ENCODE measurements around the gene SLC17A7.
"Not testable (repeated sequence)": the region's sequence is repeated elsewhere in the genome, so short reads cannot be mapped to it uniquely, and the experiment has no call there.

Gene SLC17A7

DNA sequence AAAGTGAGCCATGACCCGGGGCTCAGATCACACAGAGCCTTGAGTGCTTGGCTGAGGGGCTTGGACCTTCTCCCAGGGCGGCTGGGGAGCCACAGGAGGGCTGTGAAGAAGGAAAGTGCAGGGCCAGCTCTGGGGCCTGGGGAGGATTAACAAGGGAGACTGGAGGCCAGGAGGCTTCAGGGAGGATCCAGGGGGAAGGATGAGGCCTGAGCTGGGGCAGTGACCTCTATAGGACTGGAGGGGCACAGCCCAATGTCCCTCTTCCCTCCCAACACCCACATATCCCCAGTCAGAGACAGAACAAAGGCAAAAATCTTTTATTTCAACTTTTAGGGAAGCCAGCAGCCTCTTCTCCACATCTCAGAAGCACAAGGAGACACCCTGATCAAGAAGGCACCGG is 4.7 kb upstream of the SLC17A7 start:
- H3K36me3 ChIP-seq (ENCODE audit: control insufficient read depth, low read length), result peaks cover 42% of the 10 kb centered on the region

GRCh38 chr19:49444100-49444700 is 2.9 kb upstream of the SLC17A7 start:
- peaks cover 28% of the 10 kb centered on the region for H3K27me3 ChIP-seq (ENCODE audit: control insufficient read depth, low read length)
- peaks cover 29% of the 10 kb centered on the region for H3K36me3 ChIP-seq (ENCODE audit: control insufficient read depth, low read length)
- H3K4me1 ChIP-seq (ENCODE audit: control insufficient read depth, low read length), result peaks cover 24% of the 10 kb centered on the region
- not testable (repeated sequence) for H3K9me3 ChIP-seq (ENCODE audit: control insufficient read depth, insufficient read depth, low read length); H3K79me2 ChIP-seq (ENCODE audit: control insufficient read depth, low read length); H3K9me2 ChIP-seq (replicated peaks; ENCODE audit: control insufficient read depth, low read length); H4K20me1 ChIP-seq (ENCODE audit: control insufficient read depth, insufficient read depth, low read depth, low read length); H3F3A ChIP-seq (ENCODE audit: control insufficient read depth, insufficient read depth); H3K27ac ChIP-seq (ENCODE audit: low read depth, low read length)
- H3K4me2 ChIP-seq (ENCODE audit: low read length), result peak overlapping the region; percentile 99
- H3K4me3 ChIP-seq (ENCODE audit: low read length), result peak overlapping the region; percentile 88

More for the DNA sequence above, 4.7 kb upstream of the SLC17A7 start:
- TF ChIP-seq EZH2phosphoT487 (IDR thresholded peaks at IDR 0.05; ENCODE audit: borderline replicate concordance, low read length) (no peak), CTCF (IDR thresholded peaks at IDR 0.05; ENCODE audit: low read depth, low read length, poor library complexity, severe bottlenecking) (no peak)
- H3K9me2 ChIP-seq (replicated peaks; ENCODE audit: control insufficient read depth, low read length), result no peaks in the 10 kb centered on the region
- peaks cover 23% of the 10 kb centered on the region for H3K79me2 ChIP-seq (ENCODE audit: control insufficient read depth, low read length)
- H3K4me2 ChIP-seq (ENCODE audit: low read length), result no peak overlapping the region
- peaks cover 32% of the 10 kb centered on the region for H3K4me1 ChIP-seq (ENCODE audit: control insufficient read depth, low read length)
- no peak overlapping the region for H3K27ac ChIP-seq (ENCODE audit: low read depth, low read length)
- no peaks in the 10 kb centered on the region for H3K9me3 ChIP-seq (ENCODE audit: control insufficient read depth, insufficient read depth, low read length)
- no peaks in the 10 kb centered on the region; the same call in 1 of the 2 replicates for H4K20me1 ChIP-seq (ENCODE audit: control insufficient read depth, insufficient read depth, low read depth, low read length)
- no peak overlapping the region for H3K4me3 ChIP-seq (ENCODE audit: low read length)
- peaks cover 12% of the 10 kb centered on the region for H3F3A ChIP-seq (ENCODE audit: control insufficient read depth, insufficient read depth)
- H3K27me3 ChIP-seq (ENCODE audit: control insufficient read depth, low read length), result peaks cover 11% of the 10 kb centered on the region

DNA sequence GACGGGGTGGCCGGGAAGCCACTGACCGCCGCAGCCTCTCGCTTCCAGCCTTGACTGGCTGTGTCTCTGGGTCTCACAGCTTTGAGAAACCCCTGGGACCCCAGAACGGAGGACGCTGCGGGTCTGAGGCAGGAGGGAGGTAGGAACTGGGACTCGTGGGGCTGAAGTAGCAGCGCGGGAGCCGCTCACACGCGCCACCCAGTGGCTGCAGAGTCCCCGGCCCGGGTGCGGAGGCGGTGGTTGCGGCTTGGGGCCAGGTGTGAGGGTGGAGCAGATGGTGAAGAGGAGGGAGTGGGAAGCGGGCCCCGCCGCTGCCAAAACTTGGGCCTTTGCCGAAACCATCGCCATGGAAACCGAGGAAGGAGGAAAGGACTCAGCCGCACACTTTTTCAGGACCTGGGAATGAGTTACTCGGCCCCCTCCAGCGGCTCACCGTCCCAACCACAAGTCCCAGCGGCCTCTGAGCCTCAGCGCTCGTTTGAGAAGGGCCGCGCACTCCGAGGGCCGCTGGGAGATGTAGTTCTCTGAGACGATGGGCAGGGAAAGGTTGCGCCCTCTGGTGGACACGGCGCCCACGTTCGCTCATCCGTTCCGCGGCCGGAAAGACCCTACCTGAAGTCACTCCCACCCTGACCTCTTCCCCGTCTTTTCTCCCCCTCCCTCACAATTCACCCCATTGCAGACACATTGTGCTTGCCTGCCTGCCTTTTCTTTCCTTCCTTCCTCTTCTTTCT is 2.2 kb upstream of the SLC17A7 start:
- H3K79me2 ChIP-seq (ENCODE audit: control insufficient read depth, low read length), result peaks cover 3% of the 10 kb centered on the region
- H3F3A ChIP-seq (ENCODE audit: control insufficient read depth, insufficient read depth), result peaks cover 9% of the 10 kb centered on the region
- no peaks in the 10 kb centered on the region for H3K9me2 ChIP-seq (replicated peaks; ENCODE audit: control insufficient read depth, low read length)
- H3K36me3 ChIP-seq (ENCODE audit: control insufficient read depth, low read length), result peaks cover 23% of the 10 kb centered on the region
- TF ChIP-seq CTCF (IDR thresholded peaks at IDR 0.05; ENCODE audit: low read depth, low read length, poor library complexity, severe bottlenecking) (peak; percentile 96), EZH2phosphoT487 (IDR thresholded peaks at IDR 0.05; ENCODE audit: borderline replicate concordance, low read length) (no peak)
- H3K4me2 ChIP-seq (ENCODE audit: low read length), result peak overlapping the region; percentile 99
- H3K4me1 ChIP-seq (ENCODE audit: control insufficient read depth, low read length), result peaks cover 24% of the 10 kb centered on the region
- H3K4me3 ChIP-seq (ENCODE audit: low read length), result peak overlapping the region; percentile 88
- H3K27ac ChIP-seq (ENCODE audit: low read depth, low read length), result peak overlapping the region; percentile 39; the same call in 1 of the 2 replicates
- no peaks in the 10 kb centered on the region for H3K9me3 ChIP-seq (ENCODE audit: control insufficient read depth, insufficient read depth, low read length)
- H3K27me3 ChIP-seq (ENCODE audit: control insufficient read depth, low read length), result peaks cover 34% of the 10 kb centered on the region
- H4K20me1 ChIP-seq (ENCODE audit: control insufficient read depth, insufficient read depth, low read depth, low read length), result no peaks in the 10 kb centered on the region

- H3F3A ChIP-seq (ENCODE audit: control insufficient read depth, insufficient read depth), result peaks cover 9% of the 10 kb centered on the region
- peaks cover 41% of the 10 kb centered on the region for H3K27me3 ChIP-seq (ENCODE audit: control insufficient read depth, low read length)
- H3K4me2 ChIP-seq (ENCODE audit: low read length), result peak overlapping the region; percentile 99
- peaks cover 23% of the 10 kb centered on the region for H3K4me1 ChIP-seq (ENCODE audit: control insufficient read depth, low read length)
- H3K9me3 ChIP-seq (ENCODE audit: control insufficient read depth, insufficient read depth, low read length), result no peaks in the 10 kb centered on the region
- peak overlapping the region; percentile 88 for H3K4me3 ChIP-seq (ENCODE audit: low read length)
- H3K27ac ChIP-seq (ENCODE audit: low read depth, low read length), result peak overlapping the region; percentile 39; the same call in 1 of the 2 replicates
- H3K36me3 ChIP-seq (ENCODE audit: control insufficient read depth, low read length), result peaks cover 16% of the 10 kb centered on the region
- H3K9me2 ChIP-seq (replicated peaks; ENCODE audit: control insufficient read depth, low read length), result no peaks in the 10 kb centered on the region
- H4K20me1 ChIP-seq (ENCODE audit: control insufficient read depth, insufficient read depth, low read depth, low read length), result no peaks in the 10 kb centered on the region
- no peaks in the 10 kb centered on the region; the same call in 1 of the 2 replicates for H3K79me2 ChIP-seq (ENCODE audit: control insufficient read depth, low read length)
- TF ChIP-seq CTCF (IDR thresholded peaks at IDR 0.05; ENCODE audit: low read depth, low read length, poor library complexity, severe bottlenecking), result no peak
- TF ChIP-seq EZH2phosphoT487 (IDR thresholded peaks at IDR 0.05; ENCODE audit: borderline replicate concordance, low read length), result no peak
Observed at GRCh38 chr19:49442771-49443365, 1.5 kb upstream of the SLC17A7 start.
